ENCODE data around the gene PYY.
A peak's percentile ranks its signal among the peaks of the same experiment; 100 is the strongest.

The PYY gene

GRCh38 chr17:43912635-43913304 lies 41.0 kb downstream of the PYY start:
- DNase-seq: no peak

- no peak for DNase-seq
Measured at GRCh38 chr17:43911904-43912303, 41.8 kb downstream of the PYY start.

- no peak for DNase-seq
Measured at GRCh38 chr17:43909537-43910231, 44.1 kb downstream of the PYY start.

- peak; percentile 49 to 61 for DNase-seq
Measured at GRCh38 chr17:43907998-43908721, 45.6 kb downstream of the PYY start.

- peak; percentile 58 to 62 for DNase-seq
Measured at GRCh38 chr17:43907425-43907981, 46.2 kb downstream of the PYY start, which contains the start of gene MPP2. Gene MPP2 (minus strand): TSS chr17:43907536. CDS start chr17:43904460, 3,076 bp downstream.

- DNase-seq: peak; percentile 25 to 27
Measured at GRCh38 chr17:43906951-43907424, 46.8 kb downstream of the PYY start.

- DNase-seq: peak; percentile 45 to 56
Measured at GRCh38 chr17:43905985-43906852, 47.5 kb downstream of the PYY start.

- DNase-seq: no peak
Measured at GRCh38 chr17:43905400-43905984, 48.2 kb downstream of the PYY start.

Measured in CD4-positive, alpha-beta T cell treated with Interleukin-1 beta for 1 hour (primary cell).